Germinal center (tissue), 1 donor: ENCODE results near the gene TSFM.

Experiments
- DNase-seq: peaks from one replicate; pipeline ENCODE4 v3.0.0; 2012; ENCODE audit warnings: mixed read lengths, low spot score

Gene TSFM

DNA sequence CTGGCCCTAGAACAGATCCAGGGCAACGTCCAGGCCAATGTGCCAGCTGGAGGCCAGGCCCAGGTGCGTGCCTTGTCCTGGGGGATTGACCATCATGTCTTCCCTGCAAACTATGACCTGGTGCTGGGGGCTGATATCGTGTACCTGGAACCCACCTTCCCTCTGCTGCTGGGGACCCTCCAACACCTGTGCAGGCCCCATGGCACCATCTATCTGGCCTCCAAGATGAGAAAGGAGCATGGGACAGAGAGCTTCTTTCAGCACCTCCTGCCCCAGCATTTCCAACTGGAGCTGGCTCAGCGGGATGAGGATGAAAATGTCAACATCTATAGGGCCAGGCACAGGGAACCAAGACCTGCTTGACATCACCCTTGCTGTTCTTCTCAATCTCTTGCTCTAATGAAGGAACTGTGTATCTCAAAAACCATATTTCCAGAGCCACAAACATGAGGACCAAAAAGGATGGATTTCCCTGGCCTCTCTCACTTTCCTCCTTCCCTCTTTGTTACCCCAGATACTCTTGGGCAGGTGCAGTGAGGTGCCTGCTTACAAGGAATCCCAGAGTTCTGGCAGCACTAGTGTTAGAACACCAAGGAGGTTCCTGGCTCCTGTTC is 2.2 kb upstream of the TSFM start:
- DNase-seq = no peak

DNA sequence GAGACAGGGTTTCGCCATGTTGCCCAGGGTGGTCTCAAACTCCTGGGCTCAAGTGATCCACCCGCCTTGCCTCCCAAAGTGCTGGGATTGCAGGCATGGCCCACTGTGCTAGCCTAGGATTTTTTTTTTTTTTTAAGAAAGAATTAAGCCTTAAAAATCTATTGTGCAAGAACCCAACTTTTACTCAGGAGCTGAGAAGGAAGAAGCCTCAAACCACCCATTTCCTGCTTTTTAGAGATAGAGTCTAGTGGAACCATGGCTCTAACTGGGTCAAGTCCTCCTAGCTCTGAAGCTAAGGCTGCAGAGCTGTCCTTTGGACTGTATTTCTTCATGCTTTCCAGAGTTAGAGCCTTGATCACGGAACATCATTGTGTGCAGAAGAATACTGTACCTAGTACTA is 1.3 kb upstream of the TSFM start:
- no peak for DNase-seq

DNA sequence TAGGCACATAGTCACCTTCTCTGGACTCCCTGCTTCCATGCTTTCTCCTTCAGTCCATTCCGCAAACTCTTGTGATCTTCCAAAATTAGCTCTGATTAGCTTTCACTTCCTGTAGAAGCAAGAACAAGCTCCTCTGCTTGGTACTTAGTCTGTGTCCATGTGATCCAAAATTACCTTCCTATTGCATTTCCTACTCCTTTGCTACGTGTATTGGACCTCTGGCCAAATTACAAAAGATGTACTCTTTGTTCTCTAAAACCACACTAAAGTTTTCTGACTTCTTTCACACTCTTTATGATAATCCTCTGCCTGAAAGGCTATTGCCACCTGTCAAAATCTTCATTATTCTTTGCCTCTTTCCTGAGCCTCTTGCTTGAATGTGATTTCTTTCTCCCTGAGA is 786 bp upstream of the TSFM start:
- DNase-seq = no peak

DNA sequence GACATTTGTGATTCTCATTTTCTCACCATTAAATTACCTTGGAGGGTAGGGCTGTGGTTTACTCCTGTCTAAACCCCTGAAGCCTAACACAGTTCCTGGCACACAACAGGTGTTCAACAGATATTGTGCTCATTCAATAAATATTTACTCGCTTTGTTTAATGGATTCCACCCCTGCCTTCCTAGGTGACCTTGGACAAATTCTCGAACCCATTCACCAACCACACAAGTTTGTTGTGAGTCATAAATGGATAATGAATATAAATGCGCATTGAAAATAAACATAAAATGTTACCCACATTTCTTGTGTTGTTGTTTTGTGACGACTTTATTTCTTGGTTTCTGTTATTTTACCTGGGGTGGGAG is 362 bp upstream of the TSFM start:
- no peak for DNase-seq

DNA sequence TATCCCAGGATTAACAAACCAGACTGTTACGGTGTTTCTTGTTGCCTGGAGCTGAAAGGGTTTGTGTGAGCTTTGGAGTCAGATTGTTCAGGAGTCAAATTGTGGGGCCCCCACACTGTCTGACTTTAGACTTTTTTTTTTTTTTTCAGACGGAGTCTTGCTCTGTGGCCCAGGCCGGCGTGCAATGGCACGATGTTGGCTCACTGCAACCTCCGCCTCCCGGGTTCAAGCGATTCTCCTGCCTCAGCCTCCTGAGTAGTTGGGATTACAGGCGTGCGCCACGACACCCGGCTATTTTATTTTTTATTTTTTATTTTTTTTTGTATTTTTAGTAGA is 847 bp downstream of the TSFM start:
- DNase-seq = no peak

DNA sequence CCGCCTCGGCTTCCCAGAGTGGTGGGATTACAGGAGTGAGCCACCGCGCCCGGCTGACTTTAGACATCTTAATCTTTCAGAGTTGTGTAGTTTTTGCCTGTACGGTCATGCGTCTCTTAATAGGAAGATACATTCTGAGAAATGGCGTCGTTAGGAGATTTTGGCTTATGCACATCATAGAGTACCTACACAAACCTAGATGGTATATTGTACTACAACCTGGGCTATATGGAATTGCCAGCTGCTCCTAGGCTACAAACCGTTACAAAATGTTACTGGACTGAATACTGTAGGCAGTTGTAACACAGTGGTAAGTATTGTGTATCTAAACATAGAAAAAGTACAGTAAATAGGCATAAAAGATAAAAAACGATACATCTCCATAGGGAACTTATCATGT is 1.3 kb downstream of the TSFM start:
- DNase-seq = no peak

DNA sequence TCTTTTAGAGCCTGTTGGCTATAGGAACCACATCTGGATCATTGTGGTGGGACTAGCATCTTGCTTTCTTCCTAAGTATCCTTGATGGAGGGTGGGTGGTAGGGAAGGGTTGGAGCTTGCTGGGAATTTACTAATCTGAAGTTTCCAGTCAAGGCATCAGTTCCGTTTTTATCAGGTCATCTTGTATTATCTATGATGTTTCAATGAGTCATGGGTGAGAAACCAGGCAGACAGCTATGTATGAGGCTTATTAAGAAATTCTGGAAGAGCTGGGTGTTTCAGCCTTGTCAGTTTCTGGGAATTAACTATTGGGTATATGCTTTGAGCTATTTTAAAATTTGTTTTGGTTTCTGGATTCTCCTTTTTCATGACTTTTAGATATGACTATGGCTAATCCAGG is 11.3 kb downstream of the TSFM start:
- no peak for DNase-seq

DNA sequence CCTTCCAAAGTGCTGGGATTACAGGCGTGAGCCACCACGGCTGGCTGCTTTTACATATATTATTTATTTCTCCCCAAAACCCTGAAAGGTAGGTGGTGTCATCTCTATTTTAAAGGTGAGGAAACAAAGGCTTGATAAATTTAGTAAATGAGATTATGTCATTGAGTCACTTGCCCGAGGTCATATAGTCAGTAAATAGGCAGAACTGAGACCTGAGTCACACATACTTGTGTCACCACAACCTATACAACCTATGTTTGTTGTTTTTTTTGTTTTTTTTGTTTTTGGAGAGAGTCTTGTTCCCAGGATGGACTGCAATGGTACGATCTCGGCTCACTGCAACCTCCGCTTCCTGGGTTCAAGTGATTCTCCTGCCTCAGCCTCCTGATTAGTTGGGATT is 12.8 kb downstream of the TSFM start:
- no peak for DNase-seq

DNA sequence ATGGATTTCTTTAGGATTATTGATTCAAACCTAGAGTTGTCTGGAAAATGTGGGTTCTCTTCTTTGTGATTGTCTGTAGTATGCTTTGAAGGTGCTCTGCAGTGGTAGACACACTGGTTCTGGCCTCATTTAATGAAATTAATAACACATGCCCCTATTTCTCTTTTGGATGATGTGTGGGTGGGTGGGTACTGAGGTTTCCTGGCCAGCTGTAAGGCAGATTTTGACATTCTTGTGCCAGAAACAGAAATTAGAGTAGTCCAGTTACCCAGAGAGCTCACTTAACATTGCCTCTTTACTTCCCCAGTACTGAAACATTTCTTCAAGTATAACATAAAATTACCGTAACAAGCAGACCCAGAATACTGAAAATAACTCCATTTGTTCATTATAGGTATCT is 14.4 kb downstream of the TSFM start:
- no peak for DNase-seq

DNA sequence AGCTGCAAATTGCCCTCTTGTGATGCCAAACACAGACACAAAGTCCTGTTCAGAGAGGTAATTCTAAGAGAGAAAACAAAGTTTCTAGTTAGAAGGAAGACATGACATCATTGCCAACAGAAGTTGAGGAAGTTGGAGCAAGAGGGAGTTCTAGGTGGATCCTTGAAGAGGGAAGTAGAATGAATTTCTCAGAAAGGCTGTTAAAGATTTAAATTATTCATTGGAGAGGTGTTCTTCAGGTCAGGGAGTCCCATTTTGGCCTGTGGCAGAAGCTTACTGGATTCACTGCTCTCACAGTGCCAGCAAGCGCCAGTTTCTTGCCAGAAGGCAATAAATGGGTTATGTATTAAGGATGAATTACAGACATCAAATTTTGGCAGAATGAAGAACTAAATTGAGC is 15.3 kb downstream of the TSFM start:
- no peak for DNase-seq

DNA sequence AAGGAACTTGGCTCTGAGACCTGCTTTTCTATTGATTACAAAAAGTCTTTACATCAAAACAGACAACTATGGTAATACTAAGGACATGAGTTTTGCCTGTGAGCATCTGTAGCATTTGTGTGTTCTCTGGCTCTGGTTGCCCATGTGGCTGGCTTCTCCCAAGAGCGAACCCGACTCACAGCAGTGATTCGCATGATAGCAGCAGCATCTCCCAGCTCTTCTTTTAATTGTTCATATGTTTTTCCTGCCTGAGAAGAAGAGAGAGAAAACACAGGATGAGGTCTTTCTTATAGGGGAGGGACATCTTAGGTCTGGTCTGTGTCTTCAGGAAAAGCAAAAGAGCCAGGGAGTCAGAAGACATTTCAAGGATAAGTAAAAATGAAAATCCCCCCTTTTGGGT is 18.4 kb downstream of the TSFM start:
- DNase-seq = no peak

DNA sequence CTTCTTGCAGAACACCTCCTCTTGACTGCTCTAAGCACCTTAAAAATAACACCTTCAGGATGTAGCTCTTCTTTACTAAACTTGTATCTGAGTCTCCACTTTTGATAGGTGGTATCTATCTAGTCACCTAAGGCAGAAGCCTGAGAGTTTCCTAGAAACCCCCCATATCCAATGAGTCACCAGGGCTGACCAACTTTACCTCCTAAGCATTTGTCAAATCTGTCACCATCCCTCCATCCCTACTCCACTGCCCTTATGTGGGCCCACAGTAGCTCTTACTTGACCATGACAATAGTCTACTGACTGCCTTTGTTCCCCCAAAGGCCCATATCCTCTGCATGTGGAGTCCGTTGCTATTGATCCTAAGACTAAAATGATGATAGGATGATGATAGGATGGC is 20.0 kb downstream of the TSFM start:
- no peak for DNase-seq

DNA sequence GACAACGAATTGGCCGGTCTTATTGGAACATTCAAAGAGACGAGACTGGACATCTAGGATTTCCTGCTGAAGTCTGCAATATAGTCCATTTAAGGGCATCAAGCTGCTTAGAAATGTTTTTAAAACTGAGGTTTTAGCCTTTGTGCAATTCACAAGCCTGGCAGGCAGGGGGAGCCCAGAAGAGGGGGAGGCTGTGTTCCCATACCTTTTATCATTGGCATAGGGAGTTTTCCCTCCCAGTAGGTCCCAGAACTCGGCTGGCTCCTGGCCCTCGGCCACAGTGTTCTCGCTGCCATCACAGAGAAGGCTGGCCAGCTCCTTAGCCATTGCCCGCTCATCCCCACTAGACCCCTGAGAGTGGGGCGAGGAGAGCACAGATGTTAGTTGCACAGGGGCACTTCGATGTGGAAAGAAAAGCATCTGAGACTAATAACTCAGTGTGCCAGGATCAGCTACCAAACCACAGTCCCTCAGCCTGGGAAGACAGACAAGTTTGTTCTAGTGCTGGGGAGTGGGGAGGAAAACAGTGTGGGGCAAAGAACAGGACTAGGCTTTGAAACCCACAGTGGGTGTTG is 20.8 kb downstream of the TSFM start:
- DNase-seq = peak; percentile 33

DNA sequence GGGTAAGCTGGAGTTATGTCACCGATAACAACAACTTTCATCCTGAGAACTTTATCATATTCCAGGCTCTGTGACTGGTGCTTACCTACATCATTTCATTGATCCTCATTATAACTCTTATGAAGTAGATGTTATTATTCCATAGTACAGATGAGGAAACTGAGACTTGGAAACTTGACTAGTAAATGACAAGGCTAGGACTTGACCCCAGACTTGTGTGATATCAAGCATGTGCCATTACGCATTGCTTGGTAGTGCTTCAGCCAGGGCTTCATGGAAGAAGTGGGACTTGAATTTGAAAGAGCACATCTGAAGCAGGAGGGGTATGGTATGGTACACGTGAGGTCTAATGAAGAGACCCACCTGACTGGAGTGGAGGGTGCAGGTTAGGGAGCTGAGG is 24.1 kb downstream of the TSFM start:
- DNase-seq = no peak

DNA sequence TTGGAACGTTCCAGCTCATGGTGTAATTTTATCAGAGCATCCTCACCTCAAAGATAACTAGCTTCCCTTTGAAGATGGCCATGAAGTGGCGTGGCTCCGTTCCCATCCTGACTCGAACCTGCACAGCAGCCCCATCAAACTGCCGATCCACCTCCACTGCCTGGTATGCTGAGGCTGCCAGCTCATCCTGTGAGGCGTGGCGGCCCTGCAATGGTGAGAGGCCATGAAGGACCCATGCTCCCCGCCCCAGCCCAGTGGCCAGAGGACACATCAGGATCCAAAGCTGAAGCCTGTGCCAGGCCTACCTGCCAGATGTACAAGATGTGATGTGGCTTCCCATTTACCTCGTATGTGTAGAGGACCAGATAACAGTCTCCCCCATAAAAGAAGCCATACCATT is 24.7 kb downstream of the TSFM start:
- no peak for DNase-seq

DNA sequence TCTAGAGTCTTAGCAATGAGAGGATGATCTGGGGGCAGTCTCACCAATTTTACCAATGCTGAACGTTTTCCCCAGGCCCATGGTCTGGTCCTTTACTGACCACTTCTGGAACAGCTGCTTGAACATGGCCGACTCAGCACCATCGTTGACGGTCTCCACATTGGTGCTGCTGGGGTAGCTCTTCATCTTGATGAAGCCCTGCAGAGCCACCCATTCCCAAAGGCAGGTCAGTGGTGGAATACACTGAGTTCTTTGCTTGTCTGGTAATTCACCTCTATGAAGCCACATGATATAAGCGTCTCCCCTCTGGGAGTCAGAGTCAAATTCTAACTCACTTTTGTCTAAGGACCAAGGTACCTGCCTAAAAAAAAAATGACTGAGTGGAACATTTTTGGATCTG is 25.8 kb downstream of the TSFM start:
- no peak for DNase-seq

DNA sequence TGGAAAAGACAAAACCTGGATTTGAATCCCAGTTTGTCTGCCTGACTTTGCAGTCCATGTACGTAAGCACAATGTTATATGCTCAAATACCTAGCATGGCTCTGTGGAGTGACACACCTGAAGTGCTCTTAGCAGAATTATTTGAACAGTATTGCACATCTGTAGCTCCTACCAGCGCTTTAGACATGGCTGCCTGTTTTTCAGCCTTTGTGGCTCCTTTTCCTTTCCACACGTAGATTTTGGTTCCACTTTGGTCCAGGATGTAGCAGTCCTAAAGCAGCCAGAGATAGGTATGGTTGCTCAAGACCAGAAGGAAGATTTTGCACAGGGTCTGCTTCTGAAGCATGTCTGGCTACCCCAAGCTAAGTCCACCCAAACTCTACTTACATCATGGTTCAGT is 26.8 kb downstream of the TSFM start:
- no peak for DNase-seq

DNA sequence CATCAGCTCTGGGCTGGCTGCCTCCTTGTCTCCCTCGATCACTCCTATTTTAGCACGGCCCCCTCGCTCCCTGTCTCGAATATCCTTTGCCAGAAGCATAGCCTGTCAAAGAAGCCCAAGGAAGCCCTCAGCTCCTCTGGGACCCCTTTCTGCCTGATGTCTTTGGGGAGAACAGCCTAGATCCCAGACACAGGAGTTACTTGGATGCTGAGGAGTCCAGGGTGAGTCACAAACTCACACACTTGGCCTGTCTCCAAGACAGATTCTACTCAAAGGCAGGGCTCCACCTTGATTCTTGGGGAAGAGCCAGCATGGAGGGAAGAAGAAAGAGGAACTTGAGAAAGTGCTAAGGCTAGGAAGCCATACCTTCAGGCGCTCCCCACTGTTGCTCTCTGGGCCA is 27.9 kb downstream of the TSFM start:
- no peak for DNase-seq

DNA sequence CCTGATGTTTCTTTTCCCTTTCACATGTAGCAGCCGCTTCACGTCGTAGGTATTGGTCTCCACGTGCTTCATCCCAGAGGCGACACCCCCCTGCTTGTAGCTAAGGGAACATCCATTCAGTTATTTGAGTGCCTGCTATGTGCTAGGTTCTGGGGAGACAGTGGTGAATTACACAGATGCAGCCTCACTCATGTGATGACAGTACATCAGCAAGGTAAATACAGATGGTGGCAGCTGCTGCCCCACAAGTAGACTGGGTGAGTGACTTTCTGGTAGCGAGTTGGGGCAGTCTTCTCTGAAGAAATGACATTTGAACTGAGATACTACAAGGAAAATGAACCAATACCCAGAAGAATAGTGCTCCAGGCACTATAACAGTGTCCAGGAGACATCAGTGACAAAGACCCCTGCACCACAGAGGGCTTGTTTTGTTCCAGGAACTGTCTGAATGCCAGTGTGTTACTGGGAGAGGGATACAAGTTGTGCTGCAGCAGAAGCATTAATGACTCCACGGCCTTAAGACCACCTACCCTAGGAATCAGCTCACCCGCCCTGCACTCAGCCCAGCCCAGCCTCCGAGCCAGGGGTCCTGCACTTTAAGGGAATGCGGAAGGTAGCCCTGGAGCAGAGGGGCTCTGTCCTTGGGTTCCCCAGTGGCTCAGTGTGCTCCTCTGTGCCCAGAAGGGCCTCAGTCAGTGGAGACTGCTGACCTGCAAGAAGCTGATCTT is 28.6 kb downstream of the TSFM start:
- no peak for DNase-seq

DNA sequence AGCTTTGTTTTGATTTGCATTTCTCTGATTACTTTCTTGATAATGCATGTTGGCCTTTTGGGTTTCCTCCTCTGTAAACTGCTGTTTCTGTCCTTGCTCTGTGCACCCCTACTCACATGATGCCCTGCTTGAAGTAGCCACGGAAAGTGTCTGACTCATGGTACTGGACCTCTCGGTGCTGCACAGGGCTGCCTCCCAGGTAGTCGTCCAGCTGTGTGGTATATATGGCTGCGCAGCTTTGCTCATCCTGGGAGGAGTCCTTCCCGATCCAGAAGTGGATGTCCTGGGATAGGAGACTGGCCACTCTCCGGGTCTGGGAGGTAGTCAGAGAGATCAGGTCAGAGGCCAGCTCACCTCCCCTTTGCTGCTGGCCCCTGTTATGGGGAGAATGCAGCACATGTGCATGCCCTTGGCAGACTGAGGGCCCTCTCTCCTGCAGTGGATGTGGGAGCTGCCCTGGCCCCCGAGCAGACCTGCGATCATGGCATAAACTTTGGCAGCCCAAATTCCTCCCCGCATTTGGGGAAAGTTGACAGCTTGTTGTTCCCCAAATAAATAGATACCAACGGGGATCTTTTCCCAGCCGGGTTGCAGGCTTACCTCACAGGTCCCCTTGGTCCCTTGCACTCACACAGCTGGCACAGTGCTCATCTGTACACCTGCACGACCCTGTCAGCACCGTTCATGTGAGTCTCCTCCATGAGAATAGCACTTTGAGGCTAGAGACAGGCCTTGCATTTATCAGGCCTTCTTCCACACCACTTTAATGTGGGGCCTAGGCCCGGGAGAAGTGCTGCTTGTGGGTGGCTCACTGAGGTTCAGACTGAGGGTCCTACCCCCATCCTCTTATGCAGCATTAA is 30.8 kb downstream of the TSFM start:
- no peak for DNase-seq

DNA sequence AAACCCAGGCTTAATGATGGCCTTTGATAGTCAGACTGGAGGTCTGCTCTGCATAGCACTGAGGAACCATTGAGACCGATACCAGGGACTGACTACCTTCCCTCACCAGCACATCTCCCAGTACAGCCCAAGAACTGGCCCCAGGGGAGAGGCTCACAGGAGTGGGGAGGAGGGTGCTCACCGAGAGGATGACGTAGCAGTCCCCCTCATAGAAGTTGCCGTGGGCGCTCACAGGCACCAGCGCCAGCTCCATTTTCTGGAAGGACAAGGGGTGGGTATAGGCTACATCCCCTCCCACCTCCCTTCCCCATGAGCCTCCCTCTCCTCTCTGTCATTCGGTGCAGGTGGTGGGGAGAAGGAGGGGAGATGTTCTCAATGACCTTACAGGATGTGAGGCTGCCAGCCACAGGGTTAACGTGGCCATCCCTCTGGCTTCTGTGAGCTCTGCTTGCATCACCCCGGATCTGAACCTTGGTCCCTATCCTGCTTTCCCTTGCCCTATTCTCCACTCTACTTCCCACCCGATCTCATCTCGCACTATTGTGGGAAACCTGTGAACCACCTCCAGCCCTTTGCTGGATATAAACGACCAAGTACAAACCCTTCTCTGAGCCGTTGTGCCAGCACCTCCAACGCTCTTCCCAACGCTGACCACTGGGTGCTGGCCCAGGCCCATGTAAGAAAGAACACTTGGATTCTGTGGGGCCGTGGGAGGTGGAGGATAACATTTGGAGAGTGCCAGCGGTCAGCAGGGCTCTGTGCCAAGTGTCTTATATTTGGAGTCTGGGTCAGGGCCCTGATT is 31.6 kb downstream of the TSFM start:
- no peak for DNase-seq
